Activated CD4-positive, alpha-beta T cell treated with anti-CD3 and anti-CD28 coated beads, Interleukin-2, Interleukin-6, amounts not matched to agents 100 ng/mL and 50 ng/mL, durations not matched to agents 16 hours and 8 hours (primary cell): Measurements from ENCODE around the gene NPEPL1.

Experiments
- DNase-seq: peaks from one replicate; pipeline ENCODE4 v3.0.0-alpha.2; 2020

Gene NPEPL1

DNA sequence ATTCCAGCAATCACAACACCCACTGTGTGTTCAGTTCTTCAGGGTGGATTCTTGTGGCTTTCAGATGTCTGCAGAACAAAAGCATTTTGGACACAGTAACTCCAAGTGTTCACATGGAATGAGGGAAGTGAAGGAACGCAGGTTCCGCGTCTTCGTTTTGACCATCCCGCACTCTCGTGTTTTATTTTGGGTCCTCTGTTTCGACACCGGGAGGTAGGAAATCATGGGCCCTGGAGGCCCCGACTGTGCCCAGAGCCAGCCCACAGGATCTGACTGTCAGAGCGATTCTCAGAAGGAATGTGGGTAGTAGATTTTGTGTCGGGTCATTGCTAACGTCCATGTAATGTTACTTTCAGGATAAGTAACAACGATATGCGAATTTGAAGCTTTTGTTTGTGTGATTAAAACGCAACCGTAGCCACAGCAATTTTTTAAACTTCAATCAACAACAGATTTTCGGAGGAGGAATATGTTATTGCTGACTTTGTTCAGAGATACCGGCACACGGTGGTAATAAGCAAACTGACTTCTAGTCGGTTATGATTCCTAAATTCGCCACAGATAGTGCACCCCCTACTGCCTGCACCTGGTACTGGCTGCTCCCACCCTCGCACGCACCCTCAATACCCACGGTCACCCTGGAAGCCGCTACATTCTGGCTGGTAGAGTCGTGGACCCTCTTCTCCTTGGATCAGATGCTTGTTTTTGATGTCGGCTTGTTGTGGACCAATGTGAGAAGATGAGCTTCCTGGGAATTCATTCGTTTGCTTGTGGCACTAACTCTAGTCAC lies 10.5 kb downstream of the NPEPL1 start:
- no peak for DNase-seq

DNA sequence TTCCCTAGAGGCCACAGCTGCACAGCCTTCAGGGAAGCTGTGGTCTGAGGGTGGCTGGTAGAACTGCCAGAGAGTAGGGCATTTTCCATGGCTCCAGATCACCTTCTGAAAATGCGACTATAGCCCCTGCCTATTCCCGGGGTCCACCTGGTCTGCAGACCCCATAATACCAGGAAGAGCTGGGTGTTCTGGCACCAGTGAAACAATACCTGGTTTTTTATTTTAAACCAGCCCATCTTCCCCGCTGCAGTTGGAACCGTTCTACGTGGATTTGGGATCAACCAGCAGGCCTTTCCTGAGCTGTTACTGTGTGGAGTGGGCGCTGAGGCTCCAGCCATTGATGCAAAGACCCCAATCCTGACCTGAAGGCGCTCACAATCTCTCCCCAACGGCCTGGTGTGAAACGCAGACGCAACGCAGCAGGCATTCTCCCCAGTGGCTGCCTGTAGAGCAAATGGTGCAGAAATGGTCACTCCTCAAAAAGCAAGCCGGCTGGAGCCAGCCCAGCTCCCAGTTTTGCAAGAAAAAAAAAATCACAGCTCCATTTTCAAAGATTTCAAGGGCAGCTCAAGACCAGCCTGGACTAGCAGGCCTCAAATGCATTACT lies 11.3 kb downstream of the NPEPL1 start:
- DNase-seq: no peak

DNA sequence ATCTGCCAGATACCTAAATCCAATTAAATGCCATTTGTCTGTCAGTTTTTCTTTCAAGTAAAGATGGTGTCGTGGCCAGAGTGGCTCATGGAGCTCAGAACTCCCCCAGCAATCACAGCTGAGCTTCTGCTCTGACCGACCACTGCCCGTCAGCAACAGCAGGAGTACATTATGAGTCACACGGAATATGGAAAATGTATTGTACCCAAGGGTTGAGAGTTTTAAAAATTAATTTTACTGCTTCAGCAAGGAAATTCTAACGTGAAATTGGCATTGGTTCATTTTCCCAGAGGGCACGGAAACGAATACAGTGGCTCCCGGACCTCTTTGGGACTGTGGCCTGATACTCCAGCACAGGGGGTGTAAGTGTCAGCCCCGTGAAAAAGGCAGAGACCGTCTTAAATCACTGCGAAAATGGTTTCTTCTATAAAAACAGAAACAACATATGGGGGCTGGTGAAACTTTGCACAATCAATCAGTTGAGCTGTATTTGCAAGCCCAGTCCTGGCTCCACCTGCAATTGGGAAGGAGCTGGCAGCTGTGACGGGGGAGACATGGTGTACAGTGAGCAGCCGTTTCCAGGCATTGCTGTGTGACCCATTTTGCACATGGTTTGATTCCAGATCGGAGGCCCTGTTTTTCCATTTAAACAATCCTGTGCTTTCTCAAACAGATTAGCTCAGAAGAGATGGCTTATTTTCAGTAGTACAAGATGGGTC lies 12.8 kb downstream of the NPEPL1 start:
- DNase-seq: no peak

DNA sequence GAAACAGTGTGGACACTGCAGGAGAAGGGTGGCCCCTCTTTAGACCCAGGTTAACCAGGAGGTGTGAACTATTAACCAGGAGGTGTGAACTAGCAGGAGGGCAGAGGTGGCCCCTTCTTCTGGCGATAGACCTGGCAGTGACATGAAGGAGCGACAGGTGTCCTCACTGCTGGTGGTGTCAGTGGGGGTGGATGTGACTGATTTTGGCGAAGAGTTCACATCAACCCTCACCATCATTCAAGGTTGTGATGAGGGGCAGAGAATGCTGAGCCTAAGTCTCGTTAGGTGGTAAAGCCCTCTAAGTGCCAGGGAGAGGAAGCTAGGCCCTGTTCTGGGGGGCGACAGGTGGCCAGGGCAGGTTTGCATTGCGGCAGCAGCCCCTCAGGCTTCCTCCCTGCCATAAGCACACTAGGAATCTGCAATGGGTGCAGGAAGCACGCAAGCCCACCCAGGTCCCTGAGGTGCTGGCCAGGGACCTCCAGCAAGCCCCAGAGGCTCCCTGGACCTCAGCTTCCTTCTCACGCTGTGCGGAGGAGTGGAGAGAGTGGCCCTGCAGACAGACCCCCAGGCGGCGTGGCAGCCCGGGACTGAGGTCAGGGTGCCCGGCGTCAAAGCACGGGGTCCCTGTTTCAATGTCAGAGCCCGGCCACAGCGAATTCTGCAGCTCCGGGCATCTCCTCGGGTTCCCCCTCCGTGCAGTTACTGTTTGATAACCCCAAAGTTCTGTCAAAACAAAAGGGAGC lies 13.7 kb downstream of the NPEPL1 start:
- no peak for DNase-seq

DNA sequence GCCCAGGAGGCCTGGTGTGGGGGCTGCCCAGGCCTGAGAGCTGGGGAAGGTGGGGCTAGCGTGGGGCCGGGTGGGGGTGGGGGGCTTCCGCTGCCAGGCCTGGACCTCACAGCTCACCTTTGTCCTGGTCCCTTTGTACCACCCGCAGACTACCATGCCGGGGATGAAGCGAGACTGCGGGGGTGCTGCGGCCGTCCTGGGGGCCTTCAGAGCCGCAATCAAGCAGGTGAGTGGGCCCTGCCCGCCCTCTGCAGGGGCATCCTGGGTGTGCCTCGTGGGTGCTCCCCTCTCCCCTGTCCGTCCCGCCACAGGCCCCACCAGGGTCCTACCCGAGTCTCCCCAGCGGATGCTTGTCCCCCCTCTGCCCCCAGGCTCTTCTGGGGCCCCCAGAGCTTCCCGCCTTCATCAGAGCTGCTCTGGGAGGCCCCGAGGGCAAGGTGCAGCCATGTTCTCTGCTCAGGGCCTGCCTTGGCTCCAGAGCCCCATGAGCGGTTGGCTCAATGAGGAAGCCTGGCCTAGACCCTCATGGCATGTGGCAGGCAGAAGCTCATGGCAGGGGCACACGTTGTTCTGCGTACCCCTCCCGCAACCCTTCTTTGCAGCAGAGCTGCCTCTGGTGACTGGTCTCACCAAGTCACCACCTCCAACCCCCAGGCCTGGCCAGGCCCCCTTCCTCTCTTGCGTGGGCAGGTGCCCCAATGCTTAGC lies 14.5 kb downstream of the NPEPL1 start:
- DNase-seq: no peak

DNA sequence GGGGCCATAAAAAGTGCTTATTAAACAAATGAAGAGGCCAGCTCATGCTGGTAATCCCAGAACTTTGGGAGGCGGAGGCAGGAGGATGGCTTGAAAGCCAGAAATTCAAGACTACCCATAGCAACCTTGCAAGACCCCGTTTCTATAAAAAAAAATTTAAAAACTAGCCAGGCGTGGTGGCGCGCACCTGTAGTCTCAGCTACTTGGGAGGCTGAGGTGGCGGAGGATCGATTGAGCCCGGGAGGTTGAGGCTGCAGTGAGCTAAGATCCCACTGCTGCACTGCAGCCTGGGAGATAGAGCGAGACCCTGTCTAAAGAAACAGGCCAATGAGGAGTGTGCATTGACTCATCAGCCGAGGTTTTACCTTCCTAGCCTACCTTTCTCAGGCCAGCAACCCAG lies 15.2 kb downstream of the NPEPL1 start:
- DNase-seq: no peak

DNA sequence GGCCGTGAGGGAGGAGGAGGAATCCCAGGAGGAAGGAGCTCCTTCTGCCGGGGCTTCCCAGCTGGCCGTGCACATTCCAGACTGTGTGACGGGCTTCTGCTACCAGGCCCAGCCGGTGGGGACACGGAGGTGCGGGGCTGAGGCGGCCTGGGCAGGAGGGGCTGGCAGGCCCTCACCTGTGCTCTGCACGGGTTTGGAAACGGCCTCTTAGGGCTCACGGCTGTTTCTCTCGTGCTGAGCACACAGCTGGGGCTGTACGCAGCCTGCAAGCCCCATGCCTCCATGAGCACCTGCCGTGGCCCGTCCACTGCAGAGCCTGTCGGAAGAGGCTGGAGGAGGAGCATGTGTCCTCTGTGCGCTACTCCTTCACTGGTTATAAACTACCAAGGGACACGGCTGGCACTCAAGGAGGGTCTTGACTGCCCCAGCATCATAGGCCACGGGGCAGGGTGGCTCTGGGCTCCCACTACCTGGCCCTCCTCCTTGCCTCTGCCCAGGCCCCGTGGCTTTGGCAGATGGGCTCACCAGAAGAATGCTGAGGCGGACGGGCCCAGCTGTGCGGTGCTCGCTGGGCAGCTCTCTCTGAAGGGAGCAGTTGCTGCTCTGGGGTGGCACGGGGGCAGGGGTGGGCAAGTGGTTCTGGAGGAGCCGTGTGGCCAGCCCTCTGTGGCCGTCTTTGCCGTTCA lies 15.8 kb downstream of the NPEPL1 start:
- no peak for DNase-seq

DNA sequence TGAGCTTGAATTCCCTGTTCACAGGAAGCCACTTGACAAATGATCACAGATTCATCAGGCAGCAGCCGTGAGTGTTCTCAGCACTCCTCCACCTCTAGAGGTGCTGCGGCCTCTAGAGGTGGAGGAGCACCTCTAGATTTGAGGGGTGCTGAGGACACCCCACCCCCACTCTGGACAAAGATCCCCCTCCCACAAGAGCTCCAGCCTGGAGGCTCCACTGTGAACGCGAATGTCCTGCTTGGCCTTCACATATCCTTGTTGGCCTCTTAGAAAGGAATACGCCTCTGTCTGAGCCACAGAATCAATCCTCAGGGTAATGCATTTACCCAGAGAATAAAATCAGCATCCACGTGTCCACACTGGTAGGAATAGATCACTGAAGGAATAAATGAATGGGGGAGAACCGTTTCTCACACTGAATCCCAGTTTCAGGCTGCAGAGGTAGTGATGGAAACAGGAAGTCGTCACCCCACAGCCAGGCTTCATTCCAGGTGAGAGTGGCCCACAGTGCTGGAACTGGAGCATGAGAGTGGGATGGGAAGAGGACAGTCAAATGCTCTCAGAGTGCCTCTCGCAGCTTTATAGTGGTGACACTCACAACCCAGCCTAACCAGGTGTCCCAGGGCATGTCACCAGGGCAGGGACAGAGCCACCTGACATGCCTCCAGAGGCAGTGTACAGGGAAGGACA lies 16.6 kb downstream of the NPEPL1 start:
- DNase-seq: no peak

DNA sequence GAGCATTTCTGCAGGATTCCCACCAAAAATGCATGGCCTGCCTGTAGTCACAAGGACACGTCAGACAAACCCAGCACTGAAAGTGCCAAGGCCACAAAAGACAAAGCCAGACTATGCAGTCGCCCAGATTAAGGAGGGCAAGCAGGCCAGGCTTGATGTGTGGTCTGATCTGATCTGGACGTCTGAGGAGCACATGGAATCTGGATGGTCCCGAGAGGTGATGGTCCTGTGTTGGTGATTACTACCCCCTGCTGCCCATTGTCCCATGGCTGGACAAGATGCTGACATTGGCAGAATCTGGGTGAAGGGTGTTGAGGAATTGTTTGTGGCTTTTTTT lies 17.1 kb downstream of the NPEPL1 start:
- no peak for DNase-seq

DNA sequence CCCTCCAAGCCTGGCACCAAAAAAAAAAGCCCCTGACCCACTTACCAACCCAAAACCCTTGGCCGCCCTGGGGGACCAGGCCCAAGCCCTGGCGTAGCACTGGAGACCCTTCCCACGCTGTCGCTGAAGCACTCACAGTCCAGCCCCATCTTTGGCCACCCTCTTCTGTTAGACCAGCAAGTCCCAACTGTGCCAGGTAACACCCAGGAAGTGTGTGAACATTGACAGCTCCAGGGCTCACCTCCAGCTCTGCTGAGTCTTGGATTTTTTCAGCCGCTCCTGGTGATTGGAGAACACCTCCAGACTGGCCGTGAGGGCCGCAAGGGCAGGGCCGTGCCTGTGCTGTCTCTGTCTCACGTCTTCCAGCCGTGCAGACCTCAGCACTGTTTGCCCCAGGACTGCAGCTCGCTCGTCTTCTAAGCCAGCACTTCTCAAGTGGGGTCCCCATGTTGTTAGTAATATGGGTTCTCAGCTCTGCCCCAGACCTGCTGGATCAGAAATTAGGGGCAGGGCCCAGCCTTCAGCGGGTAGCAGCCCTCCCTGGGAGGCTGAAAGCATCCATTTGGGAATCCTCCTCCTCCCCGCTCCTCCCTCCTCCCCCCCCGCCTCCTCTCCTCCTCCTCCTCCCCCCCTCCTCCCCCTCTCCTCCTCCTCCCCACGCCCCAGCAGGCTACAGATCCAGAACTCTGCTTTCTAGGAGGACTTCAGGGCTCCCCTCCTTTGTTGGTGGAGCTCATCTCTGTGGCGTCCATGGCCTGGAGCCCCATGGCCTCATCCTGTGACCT lies 18.1 kb downstream of the NPEPL1 start:
- DNase-seq: no peak

DNA sequence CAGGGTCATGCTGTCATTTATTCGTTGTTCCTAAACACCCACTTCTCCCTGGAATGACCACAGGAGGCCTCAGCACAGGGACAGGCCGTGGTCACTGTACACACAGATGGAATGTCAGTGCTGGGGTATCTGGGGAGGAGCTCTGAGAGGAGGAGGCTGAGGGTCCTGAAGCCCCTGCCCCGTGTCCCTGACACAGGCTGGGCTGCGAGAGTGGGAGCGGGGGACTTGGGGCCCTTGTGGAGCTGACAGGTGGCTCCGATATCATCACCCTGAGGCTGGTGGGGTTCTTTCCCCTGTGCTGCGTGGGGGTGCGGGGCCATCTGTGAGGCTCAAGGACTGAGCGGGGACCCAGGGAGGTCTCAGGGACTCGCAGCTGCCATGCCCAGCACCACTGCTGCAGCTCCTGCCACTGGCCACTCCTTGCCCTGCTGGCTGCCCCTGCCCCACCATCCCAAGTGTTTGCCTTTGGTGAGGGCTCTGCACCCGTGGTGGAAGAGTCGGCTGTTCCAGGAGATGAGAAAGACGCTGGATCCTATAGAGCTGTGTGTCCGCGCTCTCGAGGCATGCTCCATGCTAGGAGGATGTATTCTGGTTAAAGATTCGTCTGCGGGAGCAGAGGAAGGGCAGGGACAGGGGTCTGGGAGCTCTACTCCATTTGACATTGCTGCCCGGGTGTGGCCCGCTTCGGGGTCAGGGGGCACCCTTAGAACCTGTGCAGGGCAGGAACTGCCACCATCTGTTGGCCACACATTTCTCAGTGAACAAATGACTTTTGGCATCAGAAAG lies 18.9 kb downstream of the NPEPL1 start:
- DNase-seq: no peak

DNA sequence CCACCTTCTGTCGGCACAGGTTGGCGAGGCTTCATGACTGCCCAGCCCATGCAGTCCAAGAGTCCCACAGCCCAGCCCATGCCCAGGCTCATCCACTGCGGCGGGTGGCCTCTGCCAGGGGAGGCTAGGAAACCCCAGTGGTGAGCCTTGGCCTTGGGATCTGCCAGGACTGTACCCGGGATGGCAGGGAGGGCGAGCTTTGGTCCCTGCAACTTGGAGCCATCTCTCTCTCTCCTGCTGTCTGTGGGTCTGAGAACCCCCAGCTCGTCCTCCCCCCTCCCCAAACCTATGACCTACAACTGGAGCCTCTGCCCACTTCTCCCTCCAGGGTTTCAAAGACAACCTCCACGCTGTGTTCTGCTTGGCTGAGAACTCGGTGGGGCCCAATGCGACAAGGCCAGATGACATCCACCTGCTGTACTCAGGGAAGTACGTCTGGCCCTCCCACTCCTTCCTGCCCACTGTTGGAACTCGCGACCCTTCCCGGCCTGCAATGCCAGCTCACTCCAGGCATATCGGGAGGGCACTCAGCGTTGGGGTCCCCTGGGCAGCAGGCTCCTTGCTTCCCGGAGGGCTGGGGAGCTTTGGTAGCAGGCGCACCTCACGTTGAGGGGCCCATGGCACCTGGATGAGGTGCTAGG lies 19.7 kb downstream of the NPEPL1 start:
- no peak for DNase-seq

DNA sequence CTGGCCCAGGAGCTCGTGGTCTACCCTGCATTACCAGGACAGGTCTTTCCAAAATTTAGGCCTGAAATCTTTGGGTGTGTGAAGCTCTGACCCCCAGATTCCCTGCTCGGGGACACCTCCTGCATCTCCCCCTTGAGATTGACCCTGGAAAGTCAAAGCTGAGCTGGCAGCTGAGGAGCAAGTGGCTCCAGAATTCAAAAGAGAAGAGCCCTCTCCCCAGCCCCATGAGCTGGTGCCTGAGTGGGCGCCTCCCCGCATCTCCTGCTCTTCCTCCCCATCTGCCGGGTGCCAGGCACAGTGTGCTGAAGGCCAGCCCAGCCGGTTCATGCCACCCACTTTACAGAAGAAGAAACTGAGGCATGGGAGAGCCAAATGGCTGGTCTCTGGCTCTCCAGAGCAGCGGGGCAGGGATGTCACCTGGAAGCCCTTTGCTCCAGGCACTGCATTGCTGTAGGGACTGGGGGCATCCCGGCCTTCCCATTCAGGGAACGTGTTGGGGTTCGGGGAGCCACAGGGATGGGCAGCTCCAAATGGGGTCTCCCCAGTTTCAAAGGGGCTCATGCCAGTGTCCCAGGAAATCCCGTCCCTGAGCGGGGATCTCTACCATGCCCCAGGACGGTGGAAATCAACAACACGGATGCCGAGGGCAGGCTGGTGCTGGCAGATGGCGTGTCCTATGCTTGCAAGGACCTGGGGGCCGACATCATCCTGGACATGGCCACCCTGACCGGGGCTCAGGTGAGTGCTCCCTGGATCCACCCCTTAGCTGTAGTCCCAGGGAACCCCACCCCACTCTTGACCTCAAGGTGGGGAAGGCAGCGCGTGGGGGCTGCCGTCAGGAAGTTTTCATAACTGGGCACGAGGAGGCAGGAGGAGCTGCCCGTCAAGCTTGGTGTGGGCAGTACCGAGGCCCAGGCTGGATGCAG lies 20.5 kb downstream of the NPEPL1 start:
- no peak for DNase-seq

DNA sequence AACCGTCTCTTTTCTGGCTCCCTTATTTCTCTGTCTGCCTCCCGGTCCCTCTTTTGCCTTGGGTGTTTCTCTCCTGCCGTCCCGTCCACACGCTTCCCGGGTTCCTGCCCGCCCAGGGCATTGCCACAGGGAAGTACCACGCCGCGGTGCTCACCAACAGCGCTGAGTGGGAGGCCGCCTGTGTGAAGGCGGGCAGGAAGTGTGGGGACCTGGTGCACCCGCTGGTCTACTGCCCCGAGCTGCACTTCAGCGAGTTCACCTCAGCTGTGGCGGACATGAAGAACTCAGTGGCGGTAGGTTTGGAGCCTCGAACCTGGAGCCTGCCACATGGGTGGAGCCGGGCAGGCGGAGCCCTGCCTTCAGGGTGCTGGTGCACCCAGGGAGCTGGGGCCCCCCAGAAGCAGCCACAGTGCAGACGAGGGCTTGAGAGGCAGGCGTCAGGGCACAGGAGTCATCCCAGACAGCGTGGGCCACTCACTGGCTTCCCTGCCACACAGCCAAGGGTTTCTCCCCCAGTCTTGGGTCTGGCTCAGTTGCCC lies 21.3 kb downstream of the NPEPL1 start:
- DNase-seq: no peak

DNA sequence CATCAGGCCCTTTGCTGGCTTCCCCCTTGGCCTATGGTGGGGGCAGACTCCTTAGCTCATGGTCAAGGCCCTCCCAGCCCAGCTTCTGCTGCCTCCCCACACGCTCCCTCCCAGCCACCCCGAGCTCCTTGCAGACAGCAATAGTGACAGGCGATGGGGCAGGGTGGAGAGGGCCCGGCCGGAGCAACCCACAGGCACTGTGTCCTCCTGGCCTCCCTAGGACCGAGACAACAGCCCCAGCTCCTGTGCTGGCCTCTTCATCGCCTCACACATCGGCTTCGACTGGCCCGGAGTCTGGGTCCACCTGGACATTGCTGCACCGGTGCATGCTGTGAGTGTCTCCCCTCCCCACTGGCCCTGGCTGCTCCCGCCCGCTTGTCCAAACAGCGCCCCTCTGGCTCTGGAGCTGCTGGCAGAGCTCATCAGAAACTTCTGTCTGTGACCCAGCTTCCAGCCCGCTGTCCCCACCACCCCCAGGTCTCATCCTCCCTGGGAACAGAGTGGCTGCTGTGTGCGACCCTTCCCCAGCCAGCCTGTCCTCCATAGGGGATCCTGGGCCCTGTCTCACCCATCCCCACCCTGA lies 21.8 kb downstream of the NPEPL1 start:
- DNase-seq: no peak

DNA sequence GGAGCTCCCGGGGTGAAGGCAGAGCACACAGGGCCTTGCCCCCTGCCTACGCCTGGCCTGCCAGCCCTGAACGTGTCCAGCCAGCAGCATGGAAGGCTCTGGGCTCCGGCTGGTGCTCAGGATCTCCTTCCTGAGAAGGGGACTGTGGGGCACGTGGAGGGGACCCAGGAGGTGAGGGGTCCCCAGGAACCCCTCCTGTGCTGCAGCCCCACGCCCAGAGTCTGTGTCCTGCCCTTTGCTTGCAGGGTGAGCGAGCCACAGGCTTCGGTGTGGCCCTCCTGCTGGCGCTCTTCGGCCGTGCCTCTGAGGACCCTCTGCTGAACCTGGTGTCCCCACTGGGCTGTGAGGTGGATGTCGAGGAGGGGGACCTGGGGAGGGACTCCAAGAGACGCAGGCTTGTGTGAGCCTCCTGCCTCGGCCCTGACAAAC lies 22.3 kb downstream of the NPEPL1 start:
- no peak for DNase-seq

DNA sequence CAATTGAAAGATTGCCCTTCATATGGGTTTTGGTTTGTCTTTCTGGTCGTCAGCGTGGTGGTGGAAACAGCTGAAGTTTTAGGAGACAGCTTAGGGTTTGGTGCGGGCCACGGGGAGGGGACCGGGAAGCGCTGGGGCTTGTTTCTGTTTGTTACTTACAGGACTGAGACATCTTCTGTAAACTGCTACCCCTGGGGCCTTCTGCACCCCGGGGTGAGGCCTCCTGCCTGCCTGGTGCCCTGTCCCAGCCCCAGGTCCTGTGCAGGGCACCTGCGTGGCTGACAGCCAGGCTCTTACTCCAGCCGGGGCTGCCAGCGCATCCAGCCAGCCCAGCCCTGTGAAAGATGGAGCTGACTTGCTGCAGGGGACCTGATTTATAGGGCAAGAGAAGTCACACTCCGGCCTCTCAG lies 22.8 kb downstream of the NPEPL1 start:
- DNase-seq: no peak
